IMR-90 (cell line): ENCODE measurements around the gene ATG14. TPM values are rescaled to one million over a fixed set of nuclear protein-coding genes. Genes with fewer than 3 reads are reported as not detected.

Experiments
- ATAC-seq: fragments of 200-7000 bp; cut with Tn5 transposase; 2 replicates; pipeline ENCODE4 v1.9.1; 2020; ENCODE audit warnings: low read depth, mild to moderate bottlenecking, moderate library complexity
- BruUV-seq: library from RNA; stranded (reverse); fragments of 400-500 nt; replicated peaks from 2 replicates; lab custom pipeline; 2021; lab: Mats Ljungman, UMichigan
- CTCF ChIA-PET: fragments of 300-600 bp; formaldehyde crosslinking; extraction: SDS; loops from one replicate; lab custom pipeline; 2021; ENCODE audit warnings: antibody characterized with exemption; lab: Yijun Ruan, JAX
- POLR2A ChIA-PET: fragments of 300-600 bp; sonication (Branson Sonifier 250); formaldehyde crosslinking; loops from one replicate; lab custom pipeline; 2022; ENCODE audit warnings: antibody characterized with exemption; ENCODE audit not compliant: unreplicated experiment; lab: Charles Lee
- DNase-seq: peaks from one replicate; pipeline ENCODE4 v3.0.0; 2013
- H2AFZ ChIP-seq: replicated peaks from 2 replicates; pipeline ENCODE3; 2013; ENCODE audit warnings: low read length, mild to moderate bottlenecking; ENCODE audit not compliant: poor library complexity
- H2AK5ac ChIP-seq: 2 replicates; pipeline ENCODE4 v1.6.1; 2013; ENCODE audit warnings: low read depth, low read length, inconsistent platforms
- H2AK9ac ChIP-seq: replicated peaks from 2 replicates; pipeline ENCODE3; 2013; ENCODE audit warnings: mild to moderate bottlenecking, low read depth, low read length, moderate library complexity; ENCODE audit not compliant: poor library complexity
- H2BK120ac ChIP-seq: 2 replicates; pipeline ENCODE4 v1.6.1; 2013; ENCODE audit warnings: low read depth, low read length, inconsistent platforms
- H2BK15ac ChIP-seq: 3 replicates; pipeline ENCODE4 v1.6.1; 2013; ENCODE audit warnings: low read depth, low read length, inconsistent platforms
- H2BK20ac ChIP-seq: 2 replicates; pipeline ENCODE4 v1.6.1; 2013; ENCODE audit warnings: low read depth, mild to moderate bottlenecking, inconsistent platforms, low read length, moderate library complexity
- H2BK5ac ChIP-seq: 2 replicates; pipeline ENCODE4 v1.6.1; 2013; ENCODE audit warnings: mild to moderate bottlenecking, low read depth, low read length, inconsistent platforms; ENCODE audit not compliant: poor library complexity, severe bottlenecking
- H3K14ac ChIP-seq: replicated peaks from 2 replicates; pipeline ENCODE4 v1.6.1; 2013; ENCODE audit warnings: low read depth, low read length, inconsistent platforms
- H3K18ac ChIP-seq: 2 replicates; pipeline ENCODE4 v1.6.1; 2013; ENCODE audit warnings: low read depth, low read length, control low read depth
- H3K23ac ChIP-seq: 2 replicates; pipeline ENCODE4 v1.6.1; 2013; ENCODE audit warnings: low read depth, low read length, inconsistent platforms
- H3K27ac ChIP-seq: 2 replicates; pipeline ENCODE4 v1.5.1; 2013; ENCODE audit warnings: mild to moderate bottlenecking, control low read depth, low read length; ENCODE audit not compliant: insufficient read depth
- H3K27me3 ChIP-seq: 2 replicates; pipeline ENCODE4 v1.6.1; 2013; ENCODE audit warnings: low read length; ENCODE audit not compliant: control insufficient read depth, insufficient read depth
- H3K36me3 ChIP-seq: 2 replicates; pipeline ENCODE4 v1.6.1; 2013; ENCODE audit warnings: low read length, mixed read lengths; ENCODE audit not compliant: control insufficient read depth, insufficient read depth
- H3K4ac ChIP-seq: 2 replicates; pipeline ENCODE4 v1.6.1; 2013; ENCODE audit warnings: low read depth, low read length, inconsistent platforms
- H3K4me1 ChIP-seq: 2 replicates; pipeline ENCODE4 v1.6.1; 2013; ENCODE audit warnings: low read length, mixed read lengths; ENCODE audit not compliant: control insufficient read depth, insufficient read depth
- H3K4me2 ChIP-seq: 2 replicates; pipeline ENCODE4 v1.6.1; 2013; ENCODE audit warnings: low read depth, mild to moderate bottlenecking, control low read depth, low read length, moderate library complexity
- H3K4me3 ChIP-seq: 2 replicates; pipeline ENCODE4 v1.5.1; 2013; ENCODE audit warnings: low read depth, mild to moderate bottlenecking, control low read depth, low read length, moderate library complexity; ENCODE audit not compliant: insufficient read depth
- H3K56ac ChIP-seq: 2 replicates; pipeline ENCODE4 v1.6.1; 2013; ENCODE audit warnings: low read length, inconsistent platforms; ENCODE audit not compliant: insufficient read depth; ENCODE audit errors: extremely low read depth
- H3K79me1 ChIP-seq, 2 experiments: 2 replicates each; pipeline ENCODE4 v1.6.1; 2013; ENCODE audit warnings: low read length in 2 of 2, inconsistent platforms in 1 of 2, low read depth in 1 of 2
- H3K9ac ChIP-seq: 2 replicates; pipeline ENCODE4 v1.6.1; 2013; ENCODE audit warnings: low read depth, low read length, control low read depth
- H3K9me1 ChIP-seq: 2 replicates; pipeline ENCODE4 v1.6.1; 2013; ENCODE audit warnings: low read length, inconsistent platforms; ENCODE audit not compliant: insufficient read depth
- H3K9me3 ChIP-seq: 2 replicates; pipeline ENCODE4 v1.6.1; 2013; ENCODE audit warnings: low read length; ENCODE audit not compliant: control insufficient read depth, insufficient read depth
- H4K20me1 ChIP-seq: 2 replicates; pipeline ENCODE4 v1.6.1; 2013; ENCODE audit warnings: low read length, inconsistent platforms; ENCODE audit not compliant: insufficient read depth
- H4K5ac ChIP-seq: 2 replicates; pipeline ENCODE4 v1.6.1; 2013; ENCODE audit warnings: mild to moderate bottlenecking, low read depth, low read length, control low read depth
- H4K8ac ChIP-seq, 2 experiments: 2 replicates each; pipeline ENCODE4 v1.6.1; 2013; ENCODE audit warnings: low read depth in 2 of 2, low read length in 2 of 2, control low read depth in 1 of 2, inconsistent platforms in 1 of 2
- H4K91ac ChIP-seq: 2 replicates; pipeline ENCODE4 v1.6.1; 2013; ENCODE audit warnings: low read depth, low read length, inconsistent platforms; ENCODE audit not compliant: insufficient read depth
- BHLHE40 ChIP-seq: fragments of 150-350 bp; IDR thresholded peaks from 2 replicates; pipeline ENCODE4 v1.6.1; 2016; ENCODE audit warnings: mild to moderate bottlenecking, low read depth, low read length
- CHD1 ChIP-seq: IDR thresholded peaks from 2 replicates; pipeline ENCODE4 v1.6.1; 2012; ENCODE audit warnings: low read depth, low read length, improper control_type of control experiment
- ELK1 ChIP-seq: fragments of 150-350 bp; IDR thresholded peaks from 2 replicates; pipeline ENCODE4 v1.6.1; 2016; ENCODE audit warnings: low read depth, mild to moderate bottlenecking, low read length, moderate library complexity, borderline replicate concordance
- FOS ChIP-seq: fragments of 150-350 bp; IDR thresholded peaks from 2 replicates; pipeline ENCODE4 v1.6.1; 2016; ENCODE audit warnings: low read depth, low read length
- MXI1 ChIP-seq: IDR thresholded peaks from 2 replicates; pipeline ENCODE4 v1.6.1; 2012; ENCODE audit warnings: low read depth, mild to moderate bottlenecking, low read length, moderate library complexity, borderline replicate concordance
- POLR2A ChIP-seq: IDR thresholded peaks from 2 replicates; pipeline ENCODE4 v1.6.1; 2012; ENCODE audit warnings: mild to moderate bottlenecking, low read depth, low read length
- RAD21 ChIP-seq: IDR thresholded peaks from 2 replicates; pipeline ENCODE4 v1.6.1; 2012; ENCODE audit warnings: low read length, improper control_type of control experiment
- RCOR1 ChIP-seq: IDR thresholded peaks from 2 replicates; pipeline ENCODE4 v1.6.1; 2012; ENCODE audit warnings: mild to moderate bottlenecking, low read length, improper control_type of control experiment; ENCODE audit not compliant: insufficient replicate concordance
- RFX5 ChIP-seq: IDR thresholded peaks from 2 replicates; pipeline ENCODE4 v1.8.0; 2012; ENCODE audit warnings: low read depth, mild to moderate bottlenecking, low read length, moderate library complexity
- SMC3 ChIP-seq: fragments of 150-350 bp; IDR thresholded peaks from 2 replicates; pipeline ENCODE4 v1.6.1; 2016; ENCODE audit warnings: low read depth, mild to moderate bottlenecking, antibody characterized with exemption, low read length, moderate library complexity
- WGBS, 2 experiments: methylation state at CpG; one replicate each; pipeline versions ENCODE4 v1.1.5 to v1.1.7; 2013; ENCODE audit warnings: missing lambda C conversion rate in 2 of 2; ENCODE audit not compliant: insufficient read length in 1 of 2; ENCODE audit errors: extremely low coverage in 2 of 2; 5-methylcytosine and 5-hydroxymethylcytosine counted together
- dilution Hi-C: fragments of 300-500 bp; cut with HindIII; formaldehyde crosslinking; loops from one replicate; pipeline ENCODE4 v1.14.3; 2018; ENCODE audit warnings: low sequenced_read_pairs; ENCODE audit not compliant: unreplicated experiment
- in situ Hi-C: fragments of 300-500 bp; cut with MboI; formaldehyde crosslinking; loops from 3 replicates; pipeline ENCODE4 v1.14.3; 2019; ENCODE audit warnings: low sequenced_read_pairs, inconsistent platforms, mixed read lengths
- intact Hi-C: fragments of 100-400 bp; cut with micrococcal nuclease; formaldehyde crosslinking; loops from 2 replicates; pipeline ENCODE4 v1.10.0; 2022
- polyA plus RNA-seq, 3 experiments: library from polyadenylated mRNA; depleted of rRNA; stranded (reverse); fragments of >200 nt; gene quantifications; 2 replicates each; pipeline ENCODE4 v1.2.3, GENCODE V29; 2012; ENCODE audit warnings: low replicate concordance in 1 of 3
- total RNA-seq: library from RNA; depleted of rRNA; stranded (reverse); fragments of >200 nt; gene quantifications from 2 replicates; pipeline ENCODE4 v1.2.3, GENCODE V29; 2012

Gene ATG14
- total and polyA plus RNA-seq, 2 of the 4 experiments (the other 2 are of a cell fraction), result 5.0 to 12.4 TPM

GRCh38 chr14:55382483-55382882 is 29.1 kb downstream of the ATG14 start:
- DNase-seq (peak; percentile 49), ATAC-seq (peak; percentile 18; the same call in 1 of the 2 replicates)
- H3K27me3 ChIP-seq, result no peaks in the 10 kb centered on the region
- TF ChIP-seq BHLHE40 (no peak), RFX5 (no peak), RCOR1 (no peak), SMC3 (no peak), FOS (no peak), POLR2A (no peak), MXI1 (no peak), RAD21 (no peak), ELK1 (no peak), CHD1 (no peak)
- H2BK20ac ChIP-seq, result peak overlapping the region; percentile 92
- dilution Hi-C loops, result no loop called here
- H3K36me3 ChIP-seq, result peaks cover 30% of the 10 kb centered on the region
- no peaks in the 10 kb centered on the region for H4K20me1 ChIP-seq
- peak overlapping the region; percentile 41 for H4K91ac ChIP-seq
- ChIA-PET POLR2A (no interaction called here), CTCF (interaction anchor here (2.5 kb wide), 1 partner anchor 28 kb away, joined by 6 read pairs; no protein-coding TSS in a partner anchor)
- no CpG with 5 or more reads among the region's 4 CpGs for WGBS, 2 experiments
- no peak overlapping the region for H3K23ac ChIP-seq
- intact Hi-C loops, result no loop called here
- H3K27ac ChIP-seq, result peak overlapping the region; percentile 38; the same call in 1 of the 2 replicates
- peak overlapping the region; percentile 48 for H2BK120ac ChIP-seq
- H3K79me1 ChIP-seq, result peaks cover 3 to 21% of the 10 kb centered on the region in 2 experiments; a peak in 2 of 4 replicates
- H3K14ac ChIP-seq, result peak overlapping the region; percentile 57; the same call in 1 of the 2 replicates
- H2BK5ac ChIP-seq, result peak overlapping the region; percentile 75
- peaks cover 13% of the 10 kb centered on the region for H3K4me1 ChIP-seq
- peak overlapping the region; percentile 46; the same call in 1 of the 2 replicates for H3K18ac ChIP-seq
- in situ Hi-C loops, result no loop called here
- peak overlapping the region; percentile 75 for H3K4ac ChIP-seq
- peak overlapping the region in 1 of 2 experiments; percentile 63; a peak in 1 of 4 replicates for H4K8ac ChIP-seq
- peaks cover 13% of the 10 kb centered on the region for H3K9me1 ChIP-seq
- peak overlapping the region; percentile 42; the same call in 2 of the 3 replicates for H2BK15ac ChIP-seq
- H3K4me2 ChIP-seq, result no peak overlapping the region
- no peaks in the 10 kb centered on the region for H3K9me3 ChIP-seq
- H4K5ac ChIP-seq, result peak overlapping the region; percentile 14; the same call in 1 of the 2 replicates
- no TSS peak for BruUV-seq
- H3K9ac ChIP-seq, result no peak overlapping the region
- H2AK9ac ChIP-seq, result no peak overlapping the region
- no peak overlapping the region for H2AFZ ChIP-seq
- H3K56ac ChIP-seq, result no peak overlapping the region
- H2AK5ac ChIP-seq, result peak overlapping the region; percentile 80
- no peak overlapping the region for H3K4me3 ChIP-seq
